ENCODE results near the gene FTO. TPM values are rescaled to one million over a fixed set of nuclear protein-coding genes. Genes with fewer than 3 reads are reported as not detected.

The FTO gene
- total RNA-seq, 1 donor from 2014 or later: 70.5 TPM

GRCh38 chr16:53960050-53960812, 256.3 kb downstream of the FTO start:
- DNase-seq (ENCODE audit: extremely low spot score in 2 of 2): no peak
- TF ChIP-seq CTCF (IDR thresholded peaks at IDR 0.05) (no peak), POLR2A (IDR thresholded peaks at IDR 0.05) (no peak), POLR2AphosphoS5 (IDR thresholded peaks at IDR 0.05; ENCODE audit: insufficient read depth in 1 of 2, low read depth in 1 of 2) (no peak)
- H3K27me3 ChIP-seq: no peaks in the 10 kb centered on the region
- peaks cover 5% of the 10 kb centered on the region for H3K4me1 ChIP-seq
- intact Hi-C loops (cut with DNase I): no loop called here
- no peak overlapping the region for H3K27ac ChIP-seq
- no peaks in the 10 kb centered on the region for H3K9me3 ChIP-seq
- no peak overlapping the region for H3K4me3 ChIP-seq
- no peaks in the 10 kb centered on the region for H3K36me3 ChIP-seq

- Histone ChIP-seq H3K9me3 (no peaks in the 10 kb centered on the region), H3K36me3 (no peaks in the 10 kb centered on the region), H3K27me3 (no peaks in the 10 kb centered on the region), H3K4me3 (no peak overlapping the region), H3K4me1 (peaks cover 5% of the 10 kb centered on the region), H3K27ac (no peak overlapping the region)
- intact Hi-C loops (cut with DNase I): no loop called here
- no peak for DNase-seq (ENCODE audit: extremely low spot score in 2 of 2)
- TF ChIP-seq CTCF (IDR thresholded peaks at IDR 0.05) (no peak), POLR2AphosphoS5 (IDR thresholded peaks at IDR 0.05; ENCODE audit: insufficient read depth in 1 of 2, low read depth in 1 of 2) (no peak), POLR2A (IDR thresholded peaks at IDR 0.05) (no peak)
Measured at GRCh38 chr16:53960954-53961616, 257.1 kb downstream of the FTO start.

- no peak for DNase-seq (ENCODE audit: extremely low spot score in 2 of 2)
- Histone ChIP-seq H3K4me3 (no peak overlapping the region), H3K36me3 (no peaks in the 10 kb centered on the region), H3K27me3 (no peaks in the 10 kb centered on the region), H3K4me1 (peaks cover 5% of the 10 kb centered on the region), H3K27ac (no peak overlapping the region), H3K9me3 (no peaks in the 10 kb centered on the region)
- intact Hi-C loops (cut with DNase I): no loop called here
- TF ChIP-seq POLR2AphosphoS5 (IDR thresholded peaks at IDR 0.05; ENCODE audit: insufficient read depth in 1 of 2, low read depth in 1 of 2) (no peak), CTCF (IDR thresholded peaks at IDR 0.05) (no peak), POLR2A (IDR thresholded peaks at IDR 0.05) (no peak)
Measured at GRCh38 chr16:53962041-53962440, 258.1 kb downstream of the FTO start.

- Histone ChIP-seq H3K4me1 (no peaks in the 10 kb centered on the region), H3K4me3 (no peak overlapping the region), H3K9me3 (no peaks in the 10 kb centered on the region), H3K36me3 (no peaks in the 10 kb centered on the region), H3K27ac (no peak overlapping the region), H3K27me3 (no peaks in the 10 kb centered on the region)
- intact Hi-C loops (cut with DNase I): no loop called here
- TF ChIP-seq CTCF (IDR thresholded peaks at IDR 0.05): no peak
- no peak for TF ChIP-seq POLR2A (IDR thresholded peaks at IDR 0.05)
- no peak for TF ChIP-seq POLR2AphosphoS5 (IDR thresholded peaks at IDR 0.05; ENCODE audit: insufficient read depth in 1 of 2, low read depth in 1 of 2)
- DNase-seq (ENCODE audit: extremely low spot score in 2 of 2): no peak
Measured at GRCh38 chr16:53964145-53964790, 260.3 kb downstream of the FTO start.
